Measurements from ENCODE around the gene GFRA1.

The GFRA1 gene

DNA sequence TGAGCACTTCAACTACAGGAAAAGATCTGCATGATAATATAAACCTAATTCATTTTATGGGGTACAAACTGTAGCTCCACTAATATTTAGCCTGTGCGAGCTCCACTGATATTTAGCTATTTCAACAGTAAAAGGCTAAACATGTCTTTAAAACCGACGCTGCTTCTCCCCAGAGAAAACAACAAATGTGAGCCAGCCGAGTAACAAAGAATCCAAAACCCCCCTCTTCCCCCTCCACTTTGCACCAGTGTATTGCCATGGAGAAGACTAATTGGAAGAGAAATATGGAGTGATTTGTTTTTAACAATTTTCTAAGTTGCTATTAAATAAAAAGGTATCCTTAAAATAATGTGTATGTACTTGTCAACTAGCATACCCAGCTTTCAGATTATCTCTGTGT is 136.7 kb downstream of the GFRA1 start:
- Histone ChIP-seq H3K9me3 (ENCODE audit: control insufficient read depth, insufficient read depth, low read length) (no peaks in the 10 kb centered on the region), H3K4me1 (ENCODE audit: insufficient read depth, low read length) (no peaks in the 10 kb centered on the region; the same call in 1 of the 2 replicates), H3K36me3 (ENCODE audit: insufficient read depth, low read length) (no peaks in the 10 kb centered on the region), H3K9ac (ENCODE audit: low read depth, low read length) (no peak overlapping the region)

- H3K9me3 ChIP-seq (ENCODE audit: control insufficient read depth, insufficient read depth, low read length): no peaks in the 10 kb centered on the region
- no peaks in the 10 kb centered on the region for H3K36me3 ChIP-seq (ENCODE audit: insufficient read depth, low read length)
- no peak overlapping the region for H3K9ac ChIP-seq (ENCODE audit: low read depth, low read length)
- H3K4me1 ChIP-seq (ENCODE audit: insufficient read depth, low read length): no peaks in the 10 kb centered on the region; the same call in 1 of the 2 replicates
Measured at GRCh38 chr10:116134322-116134721, 138.7 kb downstream of the GFRA1 start.

DNA sequence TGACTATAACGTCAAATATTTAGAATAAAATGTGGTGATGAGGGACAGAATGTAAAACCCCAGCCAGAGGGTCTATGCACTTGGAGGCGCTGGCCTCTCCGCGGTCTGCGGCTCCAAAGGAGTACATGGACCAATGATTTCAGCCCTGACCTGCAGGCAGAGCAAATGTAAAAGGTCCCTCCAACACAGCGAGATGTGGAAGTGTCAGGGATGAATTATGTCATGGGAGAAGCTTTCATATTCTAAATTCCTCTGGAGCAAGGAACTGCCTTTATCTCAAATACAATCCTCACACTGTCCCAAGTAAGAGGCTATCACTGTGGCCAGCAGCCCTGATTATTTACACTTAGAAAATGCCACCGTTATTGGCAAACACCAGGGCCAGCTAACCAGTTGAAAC is 139.4 kb downstream of the GFRA1 start:
- no peaks in the 10 kb centered on the region; the same call in 1 of the 2 replicates for H3K4me1 ChIP-seq (ENCODE audit: insufficient read depth, low read length)
- no peaks in the 10 kb centered on the region for H3K9me3 ChIP-seq (ENCODE audit: control insufficient read depth, insufficient read depth, low read length)
- H3K36me3 ChIP-seq (ENCODE audit: insufficient read depth, low read length): no peaks in the 10 kb centered on the region
- no peak overlapping the region for H3K9ac ChIP-seq (ENCODE audit: low read depth, low read length)

DNA sequence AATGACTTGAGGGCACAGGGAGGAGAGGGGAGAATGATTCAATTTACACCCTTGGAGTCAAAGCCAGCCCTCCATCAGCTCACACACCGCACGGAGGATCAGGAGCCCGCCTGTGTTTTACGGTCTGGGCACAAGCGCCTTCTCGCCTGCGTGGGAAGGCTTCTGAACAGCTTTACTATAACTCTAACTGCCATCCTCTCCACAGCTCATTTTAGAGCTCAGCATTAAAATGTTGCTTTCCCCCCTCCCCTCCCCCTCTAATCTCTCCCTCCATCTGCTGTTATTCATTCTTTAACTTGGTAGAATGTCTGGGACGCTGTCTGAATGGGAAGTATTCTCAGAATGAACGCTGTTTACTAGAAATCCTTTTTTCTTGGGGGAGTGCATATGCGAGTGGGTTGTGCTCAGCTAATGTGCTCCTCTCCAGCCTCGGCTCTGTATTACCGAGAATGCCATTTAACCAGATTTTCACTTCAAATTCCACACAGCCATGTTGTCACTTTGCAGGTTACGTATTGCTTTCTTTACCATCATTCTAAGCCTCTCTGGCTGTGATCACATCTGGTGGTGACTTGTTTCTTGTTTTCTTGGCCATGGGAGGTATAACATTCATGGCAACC is 140.1 kb downstream of the GFRA1 start:
- no peaks in the 10 kb centered on the region for H3K36me3 ChIP-seq (ENCODE audit: insufficient read depth, low read length)
- H3K9me3 ChIP-seq (ENCODE audit: control insufficient read depth, insufficient read depth, low read length): no peaks in the 10 kb centered on the region
- H3K9ac ChIP-seq (ENCODE audit: low read depth, low read length): no peak overlapping the region
- H3K4me1 ChIP-seq (ENCODE audit: insufficient read depth, low read length): no peaks in the 10 kb centered on the region; the same call in 1 of the 2 replicates

DNA sequence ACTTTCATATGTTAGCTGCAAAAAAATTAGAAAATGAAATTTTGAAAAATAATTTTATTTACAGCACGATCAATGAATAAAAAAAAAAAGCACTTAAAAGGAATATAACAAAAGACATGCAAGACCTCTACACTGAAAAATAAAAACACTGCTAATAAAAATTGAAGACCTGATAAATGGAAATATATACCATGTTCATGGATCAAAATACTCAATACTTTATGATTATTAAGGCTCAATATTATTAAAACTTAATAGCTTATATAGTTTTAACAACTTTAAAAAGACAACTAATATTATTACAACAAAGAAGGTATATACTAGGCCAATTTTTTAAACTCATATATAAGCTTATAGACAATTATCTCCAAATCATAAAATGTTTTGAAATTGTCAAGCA is 143.0 kb downstream of the GFRA1 start:
- H3K4me1 ChIP-seq (ENCODE audit: insufficient read depth, low read length): no peaks in the 10 kb centered on the region; the same call in 1 of the 2 replicates
- H3K9me3 ChIP-seq (ENCODE audit: control insufficient read depth, insufficient read depth, low read length): no peaks in the 10 kb centered on the region
- no peaks in the 10 kb centered on the region for H3K36me3 ChIP-seq (ENCODE audit: insufficient read depth, low read length)
- H3K9ac ChIP-seq (ENCODE audit: low read depth, low read length): no peak overlapping the region

DNA sequence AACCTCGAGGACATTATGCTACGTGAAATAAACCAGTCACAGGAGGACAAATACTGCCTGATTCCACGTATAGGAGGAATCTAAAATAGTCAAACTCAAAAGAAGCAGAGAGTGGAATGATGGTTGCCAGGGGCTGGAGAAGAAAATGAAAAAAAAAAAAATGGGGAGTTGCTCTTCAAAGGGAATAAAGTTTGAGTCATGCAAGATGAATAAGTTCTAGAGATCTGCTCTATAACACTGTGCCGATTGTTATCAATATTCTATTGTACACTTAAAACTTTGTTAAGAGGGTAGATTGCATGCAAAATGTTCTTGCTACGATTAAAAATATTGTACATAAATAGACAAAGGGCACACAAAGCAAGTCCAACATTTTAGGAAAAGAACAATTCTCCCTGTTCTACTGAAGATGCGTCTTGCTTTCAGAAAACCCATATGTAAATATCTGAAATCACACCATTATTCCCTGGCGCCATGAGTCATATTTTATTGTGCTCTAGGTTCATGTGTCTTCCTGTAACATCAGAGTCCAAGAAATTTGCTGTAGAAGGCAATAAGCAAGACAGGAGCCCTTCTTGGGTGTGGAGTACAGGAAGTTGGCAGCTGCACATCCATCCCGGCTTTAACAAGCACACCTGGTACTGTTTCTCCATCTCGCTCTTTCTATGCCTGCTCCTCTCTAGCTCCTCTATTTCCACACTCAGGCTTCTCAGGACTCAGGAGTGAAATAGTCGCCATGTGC is 145.9 kb downstream of the GFRA1 start:
- no peaks in the 10 kb centered on the region for H3K4me1 ChIP-seq (ENCODE audit: insufficient read depth, low read length)
- no peaks in the 10 kb centered on the region for H3K36me3 ChIP-seq (ENCODE audit: insufficient read depth, low read length)

DNA sequence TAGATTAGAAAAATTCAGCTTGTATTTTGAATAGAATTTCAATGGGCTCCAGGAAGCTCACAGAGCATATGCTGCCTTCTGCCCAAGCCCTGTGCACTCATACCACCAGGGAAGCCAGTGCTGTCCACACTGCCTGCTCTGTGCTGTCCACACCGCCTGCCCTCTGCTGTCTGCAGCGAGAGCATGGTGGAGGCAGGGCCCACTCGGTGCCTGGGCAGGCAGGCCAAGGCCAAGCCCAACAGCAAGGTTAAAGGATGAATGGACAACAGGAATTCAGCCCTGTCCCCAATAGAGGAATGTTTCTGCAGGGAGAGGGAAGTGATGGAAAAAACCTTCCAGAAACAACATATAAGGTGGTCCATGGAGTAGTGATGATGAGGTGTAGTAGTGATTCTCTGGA is 146.8 kb downstream of the GFRA1 start:
- Histone ChIP-seq H3K9ac (ENCODE audit: low read depth, low read length) (no peak overlapping the region), H3K4me1 (ENCODE audit: insufficient read depth, low read length) (peaks cover under 1% of the 10 kb centered on the region; the same call in 1 of the 2 replicates), H3K9me3 (ENCODE audit: control insufficient read depth, insufficient read depth, low read length) (no peaks in the 10 kb centered on the region), H3K36me3 (ENCODE audit: insufficient read depth, low read length) (no peaks in the 10 kb centered on the region)

More for the DNA sequence above, 145.9 kb downstream of the GFRA1 start:
- Histone ChIP-seq H3K9me3 (ENCODE audit: control insufficient read depth, insufficient read depth, low read length) (no peaks in the 10 kb centered on the region), H3K9ac (ENCODE audit: low read depth, low read length) (no peak overlapping the region)

DNA sequence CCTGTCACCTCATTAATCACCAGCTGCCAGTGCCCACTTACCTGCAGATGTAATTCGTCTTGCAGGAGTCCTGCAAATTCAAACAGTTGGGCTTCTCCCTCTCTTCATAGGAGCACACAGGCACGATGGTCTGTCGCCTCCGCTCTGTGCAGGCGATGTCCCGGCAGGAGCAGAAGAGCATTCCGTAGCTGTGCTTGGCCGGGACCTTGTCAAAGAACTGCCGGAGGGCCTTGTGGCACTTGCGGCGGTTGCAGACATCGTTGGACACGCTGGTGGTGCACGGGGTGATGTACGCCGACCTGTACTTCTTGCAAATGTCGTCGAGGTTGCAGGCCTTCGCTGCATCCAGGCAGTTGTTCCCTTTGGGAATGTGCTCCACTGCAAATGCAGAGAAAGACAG is 147.8 kb downstream of the GFRA1 start:
- Histone ChIP-seq H3K4me1 (ENCODE audit: insufficient read depth, low read length) (peaks cover 5% of the 10 kb centered on the region; the same call in 1 of the 2 replicates), H3K36me3 (ENCODE audit: insufficient read depth, low read length) (no peaks in the 10 kb centered on the region), H3K9me3 (ENCODE audit: control insufficient read depth, insufficient read depth, low read length) (no peaks in the 10 kb centered on the region), H3K9ac (ENCODE audit: low read depth, low read length) (no peak overlapping the region)

GRCh38 chr10:116124777-116125176 is 148.2 kb downstream of the GFRA1 start:
- Histone ChIP-seq H3K4me1 (ENCODE audit: insufficient read depth, low read length) (peaks cover 5% of the 10 kb centered on the region; the same call in 1 of the 2 replicates), H3K36me3 (ENCODE audit: insufficient read depth, low read length) (no peaks in the 10 kb centered on the region), H3K9me3 (ENCODE audit: control insufficient read depth, insufficient read depth, low read length) (no peaks in the 10 kb centered on the region)

GRCh38 chr10:116122664-116123063 is 150.3 kb downstream of the GFRA1 start:
- no peaks in the 10 kb centered on the region for H3K36me3 ChIP-seq (ENCODE audit: insufficient read depth, low read length)
- no peak overlapping the region for H3K9ac ChIP-seq (ENCODE audit: low read depth, low read length)
- H3K9me3 ChIP-seq (ENCODE audit: control insufficient read depth, insufficient read depth, low read length): no peaks in the 10 kb centered on the region
- peaks cover 5% of the 10 kb centered on the region; the same call in 1 of the 2 replicates for H3K4me1 ChIP-seq (ENCODE audit: insufficient read depth, low read length)

More at GRCh38 chr10:116124777-116125176, 148.2 kb downstream of the GFRA1 start:
- H3K9ac ChIP-seq (ENCODE audit: low read depth, low read length): no peak overlapping the region

DNA sequence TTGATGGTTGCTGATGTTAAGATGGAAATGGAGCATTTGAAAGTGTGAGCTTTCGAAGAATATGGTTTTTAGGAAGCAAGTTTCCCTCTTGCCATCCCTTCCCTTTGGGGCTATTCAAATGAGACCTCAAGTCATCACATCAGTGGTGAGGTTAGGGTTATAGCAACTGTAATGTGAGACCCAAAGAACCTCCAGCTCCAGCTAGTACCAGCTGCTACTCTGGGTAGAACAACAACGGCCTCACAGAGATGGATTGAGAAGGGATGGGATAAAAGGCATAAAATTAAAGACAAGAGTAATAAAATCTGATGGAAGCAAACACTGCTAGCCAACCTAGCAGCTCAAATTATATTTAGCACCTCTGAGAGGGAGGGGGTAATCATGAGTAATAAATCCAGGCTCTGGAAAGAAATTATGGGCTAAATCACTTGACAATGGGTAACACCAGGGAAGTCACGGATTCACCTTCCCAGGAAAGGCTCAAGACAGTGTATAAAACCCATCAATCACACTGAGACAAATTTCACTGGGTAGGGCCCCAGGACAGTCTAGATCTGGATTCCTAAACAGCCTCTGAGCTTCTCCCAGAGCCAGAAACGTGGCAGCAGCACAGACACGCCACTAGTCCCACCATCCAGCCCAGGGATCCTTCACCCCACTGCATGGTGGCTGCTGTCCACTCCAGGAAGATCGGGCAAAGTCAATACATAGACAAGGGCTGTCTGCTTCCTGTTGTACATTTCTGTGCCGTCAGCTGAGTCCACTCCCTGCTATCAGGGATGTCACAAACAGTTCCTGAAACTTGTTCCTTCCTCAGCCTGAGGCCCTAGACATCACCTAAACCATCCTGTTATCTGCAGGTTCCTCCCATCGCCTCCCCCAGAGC is 151.1 kb downstream of the GFRA1 start:
- Histone ChIP-seq H3K36me3 (ENCODE audit: insufficient read depth, low read length) (no peaks in the 10 kb centered on the region), H3K4me1 (ENCODE audit: insufficient read depth, low read length) (peaks cover 5% of the 10 kb centered on the region; the same call in 1 of the 2 replicates), H3K9ac (ENCODE audit: low read depth, low read length) (no peak overlapping the region), H3K9me3 (ENCODE audit: control insufficient read depth, insufficient read depth, low read length) (no peaks in the 10 kb centered on the region)

- Histone ChIP-seq H3K9me3 (ENCODE audit: control insufficient read depth, insufficient read depth, low read length) (no peaks in the 10 kb centered on the region), H3K36me3 (ENCODE audit: insufficient read depth, low read length) (no peaks in the 10 kb centered on the region), H3K4me1 (ENCODE audit: insufficient read depth, low read length) (peaks cover 5% of the 10 kb centered on the region; the same call in 1 of the 2 replicates), H3K9ac (ENCODE audit: low read depth, low read length) (no peak overlapping the region)
Measured at GRCh38 chr10:116120688-116121455, 152.1 kb downstream of the GFRA1 start.

DNA sequence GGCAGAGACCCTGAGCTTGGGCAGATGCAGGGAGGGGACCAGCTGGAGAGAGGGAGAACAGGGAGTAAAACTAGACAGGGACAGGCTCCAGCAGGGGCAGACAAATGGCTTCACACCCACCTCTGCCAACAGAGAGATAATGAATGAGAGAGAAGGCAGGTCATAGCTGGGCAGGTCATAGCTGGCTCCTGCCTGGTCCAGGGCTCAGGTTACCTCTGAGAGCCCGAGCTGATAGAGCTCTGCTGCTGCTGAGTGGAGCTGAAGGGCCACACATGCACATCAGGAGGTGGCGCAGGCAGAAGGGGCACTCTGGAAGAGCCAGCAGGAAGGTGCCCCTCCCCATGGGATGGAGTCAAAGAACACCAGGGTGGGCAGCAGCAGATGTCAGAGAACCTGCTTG is 154.2 kb downstream of the GFRA1 start:
- no peak overlapping the region for H3K9ac ChIP-seq (ENCODE audit: low read depth, low read length)
- no peaks in the 10 kb centered on the region for H3K36me3 ChIP-seq (ENCODE audit: insufficient read depth, low read length)
- H3K9me3 ChIP-seq (ENCODE audit: control insufficient read depth, insufficient read depth, low read length): no peaks in the 10 kb centered on the region
- peaks cover 15% of the 10 kb centered on the region; the same call in 1 of the 2 replicates for H3K4me1 ChIP-seq (ENCODE audit: insufficient read depth, low read length)

All from ES-I3 (cell line).